HS-5 (cell line): Measurements from ENCODE around the gene MSMB.
"Not testable (repeated sequence)": the region's sequence is repeated elsewhere in the genome, so short reads cannot be mapped to it uniquely, and the experiment has no call there.

Experiments used
- DNase-seq: peaks from one replicate; pipeline ENCODE4 v3.0.0-alpha.2; 2012; ENCODE audit warnings: low read depth

The MSMB gene, protein sequence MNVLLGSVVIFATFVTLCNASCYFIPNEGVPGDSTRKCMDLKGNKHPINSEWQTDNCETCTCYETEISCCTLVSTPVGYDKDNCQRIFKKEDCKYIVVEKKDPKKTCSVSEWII

DNA sequence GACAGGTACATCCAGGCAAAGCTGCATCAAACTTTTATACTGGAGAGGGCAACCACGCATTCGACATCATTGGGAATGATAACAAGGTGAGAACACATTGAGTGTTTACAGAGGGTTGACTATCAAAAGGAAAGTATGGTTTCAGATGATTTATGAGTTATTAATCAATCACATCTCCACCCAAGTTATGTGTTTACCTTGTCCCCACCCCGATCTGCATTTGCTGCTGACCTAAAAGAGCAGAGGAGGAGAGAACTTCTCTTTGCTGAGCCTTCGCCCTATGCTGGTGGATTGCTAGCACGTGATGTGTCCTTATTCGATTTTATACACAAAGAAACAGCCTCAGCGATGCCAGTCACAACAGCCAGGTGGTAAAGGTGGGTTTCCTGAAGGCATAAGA is at the start of gene MSMB:
Gene MSMB (minus strand): TSS at position 9 of the 400 bp plus-strand sequence. CDS start 32 bp downstream, outside the sequence.
- no peak for DNase-seq

GRCh38 chr10:46094931-46095750 is 49.1 kb upstream of the MSMB start:
- no peak for DNase-seq

DNA sequence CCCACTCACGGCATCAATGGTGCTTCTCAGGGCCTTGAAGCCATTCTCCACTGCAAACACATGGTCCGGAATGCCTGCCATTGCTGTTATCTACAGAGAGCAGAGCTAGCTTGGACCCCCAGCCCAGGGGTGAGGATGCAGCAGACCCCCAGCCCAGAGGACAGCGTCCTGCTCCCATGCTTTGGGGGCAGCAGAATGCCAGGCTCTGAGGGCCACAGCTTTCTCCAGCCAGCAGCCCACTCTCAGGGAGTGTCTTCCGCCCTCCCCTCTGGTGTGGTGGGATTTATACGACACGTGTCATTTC is 48.1 kb upstream of the MSMB start:
- no peak for DNase-seq

DNA sequence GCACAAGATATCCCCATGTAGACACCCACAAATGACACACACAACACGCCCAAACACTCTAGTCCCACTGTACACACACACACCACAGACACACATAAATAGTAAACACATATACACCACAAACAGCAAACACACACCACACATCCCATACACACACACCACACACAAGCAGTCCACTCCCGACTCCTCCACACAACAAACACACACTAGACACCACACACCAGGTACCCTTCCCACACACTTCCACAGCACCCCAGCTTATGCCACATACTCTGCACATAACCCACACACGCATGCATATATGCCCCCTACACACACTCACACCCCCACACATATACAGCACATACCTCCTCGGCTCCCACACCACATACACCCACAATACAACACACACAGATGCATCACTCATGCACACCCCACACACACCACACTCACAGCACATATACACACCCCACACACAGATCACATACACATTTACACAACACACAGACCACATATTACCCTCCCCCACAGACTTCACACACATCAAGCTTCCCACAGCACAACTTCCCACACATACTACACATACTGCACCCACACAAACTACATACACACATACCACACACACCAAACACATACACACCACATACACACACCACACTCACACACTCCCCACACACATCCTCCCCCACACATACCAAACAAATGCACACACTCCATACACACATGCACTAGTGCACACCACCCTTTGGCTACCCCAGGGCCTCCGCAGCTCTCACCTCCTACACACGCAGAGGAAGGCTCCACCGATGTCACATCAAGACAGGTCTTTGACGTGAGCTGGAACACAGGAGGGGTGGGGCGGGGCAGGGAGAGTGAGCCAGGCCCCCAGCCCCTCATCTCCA is 47.5 kb upstream of the MSMB start:
- not testable (repeated sequence) for DNase-seq

GRCh38 chr10:46092524-46093081 is 46.5 kb upstream of the MSMB start:
- DNase-seq: no peak

- no peak for DNase-seq
Observed at GRCh38 chr10:46091828-46092523, 45.9 kb upstream of the MSMB start.

DNA sequence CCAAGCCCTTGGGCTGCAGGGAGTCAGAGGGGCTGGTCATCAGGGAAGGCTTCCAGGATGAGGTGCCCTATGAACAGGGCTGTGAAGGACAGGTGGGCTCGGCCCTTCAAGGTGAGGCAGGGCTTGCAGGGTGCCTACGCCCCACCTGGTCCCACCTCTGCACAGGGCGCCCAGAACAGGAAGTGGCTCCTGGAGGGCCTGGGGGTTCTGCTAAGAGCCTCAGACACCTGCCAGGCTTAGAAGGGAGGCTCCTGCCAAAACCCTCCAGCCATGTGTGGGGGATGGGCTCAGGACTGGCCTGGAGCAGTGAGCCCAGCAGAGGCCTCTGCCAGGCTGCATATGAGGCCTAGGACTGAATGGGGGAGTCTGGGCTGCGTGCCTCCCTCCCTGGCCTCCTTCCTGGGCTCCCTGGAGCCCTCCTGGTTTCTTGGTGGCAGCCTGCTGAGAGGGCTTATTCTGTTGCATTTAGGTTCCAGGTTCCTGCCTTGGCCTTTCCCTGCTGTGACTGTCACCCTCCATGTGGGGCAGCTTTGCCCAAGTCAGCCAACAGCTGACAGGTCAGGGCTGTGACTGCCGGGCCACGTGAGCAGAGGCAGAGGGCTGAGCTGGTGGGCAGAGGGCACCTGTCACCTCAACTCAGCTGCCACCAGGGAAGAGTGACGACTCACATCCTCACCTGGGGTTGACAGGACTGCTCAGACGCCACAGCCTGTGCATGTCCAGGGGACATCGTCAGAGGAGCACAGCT is 45.2 kb upstream of the MSMB start:
- no peak for DNase-seq

DNA sequence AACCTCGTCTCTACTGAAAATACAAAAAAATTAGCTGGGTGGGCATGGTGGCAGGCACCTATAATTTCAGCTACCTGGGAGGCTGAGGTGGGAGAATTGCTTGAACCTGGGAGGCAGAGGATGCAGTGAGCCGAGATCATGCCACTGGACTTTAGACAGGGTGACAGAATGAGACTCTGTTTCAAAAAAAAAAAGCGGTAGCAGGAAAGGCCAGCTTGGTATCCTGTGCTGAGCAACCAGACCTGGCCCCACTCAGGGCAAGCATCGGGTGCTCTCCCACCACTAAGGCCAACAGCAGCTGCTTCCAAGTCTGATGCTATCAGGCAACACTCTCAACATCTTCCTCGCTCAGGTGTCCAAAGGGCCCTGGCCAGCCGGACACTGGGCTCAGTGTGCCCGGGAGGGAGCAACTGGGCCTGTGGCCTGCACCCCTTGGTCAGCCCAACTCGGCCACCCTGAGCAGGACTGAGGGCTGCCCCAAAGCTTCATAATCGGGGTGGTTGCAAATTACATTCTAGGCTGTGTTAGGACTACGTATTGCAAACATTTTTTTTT is 44.3 kb upstream of the MSMB start:
- DNase-seq: no peak

DNA sequence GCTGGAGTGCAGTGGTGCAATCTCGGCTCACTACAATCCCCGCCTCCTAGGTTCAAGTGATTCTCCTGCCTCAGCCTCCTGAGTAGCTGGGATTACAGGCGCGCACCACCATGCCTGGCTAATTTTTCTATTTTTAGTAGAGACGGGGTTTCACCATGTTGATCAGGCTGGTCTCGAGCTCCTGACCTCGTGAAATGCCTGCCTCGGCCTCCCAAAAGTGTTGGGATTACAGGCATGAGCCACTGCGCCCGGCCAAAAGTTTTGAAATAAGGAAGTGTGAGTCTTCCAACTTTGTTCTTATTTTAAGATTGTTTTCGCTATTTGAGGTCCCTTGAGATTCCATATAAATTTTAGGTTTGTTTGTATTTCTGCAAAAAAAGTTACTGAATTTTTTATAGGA is 41.3 kb upstream of the MSMB start:
- DNase-seq: not testable (repeated sequence)

GRCh38 chr10:46084321-46085165 is 38.5 kb upstream of the MSMB start:
- no peak for DNase-seq

DNA sequence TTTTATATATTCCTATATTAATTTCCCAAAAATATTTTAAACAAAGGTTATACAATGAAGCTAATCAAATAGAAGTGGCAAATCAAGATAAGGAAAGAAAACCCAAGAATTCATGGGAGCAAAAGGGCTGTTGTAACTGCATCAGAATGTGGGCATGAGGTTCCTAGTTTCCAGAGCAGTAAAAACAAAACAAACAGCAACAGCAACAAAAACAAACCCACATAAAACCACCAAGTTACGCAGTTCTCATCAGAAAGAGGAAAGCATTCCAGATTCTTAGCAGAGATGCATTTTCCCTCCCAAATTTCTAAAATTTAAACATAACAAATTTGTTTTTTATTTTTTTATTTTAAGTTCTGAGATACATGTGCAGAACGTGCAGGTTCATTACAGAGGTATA is 34.8 kb upstream of the MSMB start:
- DNase-seq: no peak

DNA sequence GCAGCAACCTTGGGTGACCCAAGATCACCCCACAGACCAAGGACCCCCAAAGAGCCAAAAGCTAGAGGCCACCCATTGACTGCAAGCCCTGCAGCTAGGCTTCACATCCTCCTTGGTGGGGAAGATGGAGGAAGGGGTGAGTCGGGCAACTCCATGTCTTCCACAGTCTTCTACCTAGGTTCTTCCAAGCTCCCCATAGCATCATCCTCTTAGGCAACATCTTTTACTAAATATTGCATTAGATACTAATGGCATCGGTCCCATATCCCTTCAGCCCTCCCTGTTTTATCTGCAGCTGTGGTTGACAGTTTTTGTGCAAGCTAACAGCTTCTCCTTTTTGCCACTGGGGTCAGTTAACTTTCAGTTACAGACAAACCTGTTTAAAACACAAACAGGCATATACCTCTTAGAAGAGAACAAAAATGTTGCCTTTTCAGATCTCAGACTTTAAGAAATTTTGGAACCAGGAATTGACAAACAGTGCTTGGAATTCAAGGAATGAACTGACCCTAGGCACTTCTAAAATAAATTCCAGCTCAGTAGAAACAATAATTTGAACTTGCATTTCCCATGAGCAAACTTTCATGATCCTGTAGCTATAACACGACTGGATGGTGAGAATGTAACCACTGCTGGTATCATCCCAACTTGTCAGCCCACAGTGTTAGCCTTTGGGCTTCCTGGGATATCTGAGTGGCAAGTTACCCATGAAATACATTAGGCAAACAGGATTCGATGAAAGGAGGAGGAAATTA is 33.9 kb upstream of the MSMB start:
- DNase-seq: no peak

DNA sequence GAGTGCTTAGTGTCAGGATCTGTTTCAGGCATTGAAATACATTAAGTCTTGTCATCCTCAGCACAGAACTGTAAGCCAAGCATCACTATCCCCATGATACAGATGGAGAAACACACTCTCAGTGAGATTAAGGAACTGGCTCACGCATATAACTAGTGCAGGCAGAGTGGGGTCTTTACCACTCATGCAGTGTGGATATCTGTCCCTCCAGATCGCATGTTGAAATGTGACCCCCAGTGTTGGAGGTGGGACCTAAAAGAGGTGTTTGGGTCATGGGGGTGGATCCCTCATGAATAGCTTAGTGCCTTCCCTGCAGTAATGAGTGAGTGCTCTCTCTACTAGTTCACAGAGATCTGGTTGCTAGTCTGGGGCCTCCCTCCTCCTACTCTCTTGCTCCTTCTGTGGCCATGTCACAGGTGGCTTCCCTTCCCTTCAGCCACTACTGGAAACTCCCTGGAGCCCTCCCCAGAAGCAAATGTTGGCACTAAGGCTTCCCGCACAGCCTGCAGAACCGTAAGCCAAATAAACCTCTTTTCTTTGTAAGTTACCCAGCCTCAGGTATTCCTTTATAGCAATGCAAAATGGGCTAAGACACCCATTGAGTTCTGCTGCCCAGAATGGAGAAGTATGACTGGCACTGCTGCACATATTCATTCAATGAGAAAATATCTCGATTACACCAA is 31.8 kb upstream of the MSMB start:
- DNase-seq: no peak

- DNase-seq: no peak
Observed at GRCh38 chr10:46077141-46077554, 31.1 kb upstream of the MSMB start.

DNA sequence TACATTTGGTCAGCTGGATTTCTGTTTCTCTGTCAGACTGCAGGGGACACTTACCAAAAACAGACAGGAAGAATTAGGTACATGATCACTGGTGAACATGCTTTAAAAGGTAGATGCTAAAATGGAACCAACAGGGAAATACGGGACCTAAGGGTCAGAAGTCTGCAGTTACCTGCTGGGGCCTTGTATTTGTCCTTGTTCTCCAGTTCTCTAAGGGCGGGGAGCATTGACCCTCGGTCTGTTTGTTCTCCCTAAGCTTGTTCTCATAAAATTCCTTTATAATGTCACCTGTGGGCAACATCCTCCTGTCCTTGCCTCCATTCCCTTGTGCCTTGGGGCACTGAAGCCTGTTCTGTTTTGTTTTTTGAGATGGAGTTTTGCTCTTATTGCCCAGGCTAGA is 29.8 kb upstream of the MSMB start:
- DNase-seq: no peak

DNA sequence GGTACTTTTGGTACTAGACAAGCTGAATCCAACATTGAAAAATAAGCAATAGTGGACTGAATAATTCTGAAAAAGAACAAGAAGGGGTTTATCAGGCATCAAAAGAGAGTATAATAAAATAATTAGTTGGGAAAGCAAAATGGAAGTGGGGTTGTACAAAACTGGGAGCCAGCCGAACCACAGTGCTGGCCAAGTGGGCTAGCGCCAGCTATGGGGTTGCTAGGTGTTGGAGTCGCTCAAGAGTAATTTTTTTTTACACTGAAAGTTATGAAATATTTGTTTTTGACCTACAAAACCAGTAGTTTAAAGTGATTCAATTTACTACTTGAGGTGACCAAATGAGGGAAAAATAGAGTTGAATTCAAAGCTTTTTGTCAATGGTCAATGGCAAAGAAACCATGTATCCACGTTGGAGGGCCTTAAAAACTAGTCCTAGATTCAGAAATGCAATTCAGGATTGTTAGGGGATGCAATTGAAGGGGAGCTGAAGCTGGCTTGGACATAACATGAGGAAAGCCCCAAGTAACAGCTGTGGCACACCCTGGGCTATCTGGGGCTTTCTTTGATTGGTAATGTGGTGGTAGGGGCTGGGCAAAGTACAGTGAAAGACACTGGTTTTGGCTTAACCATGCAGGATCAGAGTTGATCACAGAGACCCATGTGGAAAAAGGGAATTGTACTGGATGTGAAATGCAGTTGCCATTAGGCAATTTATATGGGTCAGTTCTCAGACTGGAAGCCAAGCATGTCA is 28.3 kb upstream of the MSMB start:
- no peak for DNase-seq

DNA sequence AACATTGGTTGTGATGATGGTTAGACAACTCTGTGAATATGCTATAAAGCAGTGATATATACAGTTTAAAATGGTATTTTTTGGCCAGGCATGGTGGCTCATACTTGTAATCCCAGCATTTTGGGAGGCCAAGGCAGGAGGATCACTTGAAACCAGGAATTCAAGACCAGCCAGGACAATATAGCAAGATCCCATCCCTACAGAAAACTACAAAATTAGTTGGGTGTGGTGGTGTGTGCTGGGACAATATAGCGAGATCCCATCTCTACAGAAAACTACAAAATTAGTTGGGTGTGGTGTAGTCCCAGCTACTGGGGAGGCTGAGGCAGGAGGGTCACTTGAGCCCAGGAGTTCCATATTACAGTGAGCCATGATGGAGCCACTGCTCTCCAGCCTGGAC is 27.5 kb upstream of the MSMB start:
- no peak for DNase-seq

GRCh38 chr10:46070749-46071148 is 24.7 kb upstream of the MSMB start:
- no peak for DNase-seq
